Upper lobe of right lung (tissue), 1 donor: ENCODE measurements around the gene AIFM1. TPM values are rescaled to one million over a fixed set of nuclear protein-coding genes. Genes with fewer than 3 reads are reported as not detected.
A peak's percentile ranks its signal among the peaks of the same experiment; 100 is the strongest.

Experiments used
- ATAC-seq: fragments of 200-7000 bp; cut with Tn5 transposase; one replicate; pipeline ENCODE4 v1.9.1; 2020; ENCODE audit warnings: mild to moderate bottlenecking, moderate library complexity
- DNase-seq: peaks from one replicate; pipeline ENCODE4 v3.0.0-alpha.2; 2020
- H3K27ac ChIP-seq: fragments of 200-600 bp; one replicate; pipeline ENCODE4 v1.8.0; 2022
- H3K27me3 ChIP-seq: fragments of 200-600 bp; one replicate; pipeline ENCODE4 v1.8.0; 2022; ENCODE audit warnings: mild to moderate bottlenecking
- H3K36me3 ChIP-seq: fragments of 200-600 bp; one replicate; pipeline ENCODE4 v1.8.0; 2022
- H3K4me1 ChIP-seq: fragments of 200-600 bp; one replicate; pipeline ENCODE4 v1.8.0; 2022
- H3K4me3 ChIP-seq: fragments of 200-600 bp; one replicate; pipeline ENCODE4 v1.8.0; 2022; ENCODE audit warnings: mild to moderate bottlenecking
- H3K9me3 ChIP-seq: fragments of 200-600 bp; one replicate; pipeline ENCODE4 v1.8.0; 2022
- CTCF ChIP-seq: fragments of 200-600 bp; IDR thresholded peaks from one replicate; pipeline ENCODE4 v1.8.0; 2022; ENCODE audit warnings: antibody characterized with exemption
- intact Hi-C: fragments of 100-400 bp; cut with DNase I; formaldehyde crosslinking; loops from one replicate; pipeline ENCODE4 v1.11.0; 2022
- long read RNA-seq: library from polyadenylated mRNA; unstranded; transcript quantifications from one replicate; pipeline ENCODE4 v2.0.0, GENCODE V29; 2021
- total RNA-seq: library from RNA; stranded (reverse); fragmentation: NEBNext Ultra II Directional; extraction: Animal tissue kit (Norgen Biotek cat#: 25700); gene quantifications from one replicate; pipeline ENCODE4 v1.2.1, GENCODE V29; 2021
- donor health status: DM: no; HTN: yes; CAD: no; lungs with severe emphysema.

Gene AIFM1
- total RNA-seq = 23.2 TPM
- long read RNA-seq, transcript AIFM1-201 (16 exons, 2,260 nt) = major isoform, 45 of 51 reads
- long read RNA-seq, partial matches to known transcripts = 3 of 51 reads
- long read RNA-seq, other reads (novel, unspliced or antisense) = 3 of 51 reads

GRCh38 chrX:130165703-130166502 is at the start of gene AIFM1:
Gene AIFM1 (minus strand): TSS chrX:130165841. CDS start chrX:130165656, 185 bp downstream.
- peak; percentile 96 for DNase-seq
- Histone ChIP-seq H3K36me3 (no peaks in the 10 kb centered on the region), H3K9me3 (no peaks in the 10 kb centered on the region), H3K4me1 (peaks cover 13% of the 10 kb centered on the region), H3K4me3 (peak within 1 kb of the TSS; percentile 66), H3K27ac (peak within 1 kb of the TSS; percentile 84), H3K27me3 (no peaks in the 10 kb centered on the region)
- ATAC-seq = peak; percentile 98
- intact Hi-C loops = no loop called here
- TF ChIP-seq CTCF = no peak

- TF ChIP-seq CTCF = no peak
- Histone ChIP-seq H3K27me3 (no peaks in the 10 kb centered on the region), H3K9me3 (no peaks in the 10 kb centered on the region), H3K4me3 (no peak overlapping the region), H3K4me1 (no peaks in the 10 kb centered on the region), H3K27ac (no peak overlapping the region), H3K36me3 (peaks cover 4% of the 10 kb centered on the region)
- intact Hi-C loops = no loop called here
- DNase-seq (no peak), ATAC-seq (no peak)
These were observed 47.7 kb upstream of the AIFM1 start for GRCh38 chrX:130213376-130213775.

DNA sequence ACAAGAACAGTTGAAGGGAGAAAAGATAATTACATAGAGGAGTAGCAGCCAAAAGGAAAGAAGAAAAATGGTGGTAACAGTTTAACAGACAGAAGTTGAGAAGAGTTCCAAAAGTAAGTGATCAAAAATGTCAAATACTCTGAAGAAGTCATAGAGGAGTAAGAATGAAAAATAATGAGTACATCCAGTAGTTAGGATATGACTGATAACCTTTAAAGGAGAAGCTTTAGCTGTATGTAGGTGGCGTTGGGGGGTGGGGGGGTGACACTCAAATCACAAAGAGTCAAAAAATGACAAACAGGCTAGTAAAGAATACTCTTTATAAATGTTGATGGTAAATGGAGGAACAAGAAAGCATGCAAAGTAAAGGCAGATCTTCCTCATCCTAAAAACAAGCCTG is 46.7 kb upstream of the AIFM1 start:
- no peak for DNase-seq
- no peak for TF ChIP-seq CTCF
- H3K36me3 ChIP-seq = peaks cover 4% of the 10 kb centered on the region
- H3K4me3 ChIP-seq = no peak overlapping the region
- H3K27ac ChIP-seq = no peak overlapping the region
- intact Hi-C loops = no loop called here
- no peak for ATAC-seq
- H3K27me3 ChIP-seq = no peaks in the 10 kb centered on the region
- H3K9me3 ChIP-seq = no peaks in the 10 kb centered on the region
- no peaks in the 10 kb centered on the region for H3K4me1 ChIP-seq

DNA sequence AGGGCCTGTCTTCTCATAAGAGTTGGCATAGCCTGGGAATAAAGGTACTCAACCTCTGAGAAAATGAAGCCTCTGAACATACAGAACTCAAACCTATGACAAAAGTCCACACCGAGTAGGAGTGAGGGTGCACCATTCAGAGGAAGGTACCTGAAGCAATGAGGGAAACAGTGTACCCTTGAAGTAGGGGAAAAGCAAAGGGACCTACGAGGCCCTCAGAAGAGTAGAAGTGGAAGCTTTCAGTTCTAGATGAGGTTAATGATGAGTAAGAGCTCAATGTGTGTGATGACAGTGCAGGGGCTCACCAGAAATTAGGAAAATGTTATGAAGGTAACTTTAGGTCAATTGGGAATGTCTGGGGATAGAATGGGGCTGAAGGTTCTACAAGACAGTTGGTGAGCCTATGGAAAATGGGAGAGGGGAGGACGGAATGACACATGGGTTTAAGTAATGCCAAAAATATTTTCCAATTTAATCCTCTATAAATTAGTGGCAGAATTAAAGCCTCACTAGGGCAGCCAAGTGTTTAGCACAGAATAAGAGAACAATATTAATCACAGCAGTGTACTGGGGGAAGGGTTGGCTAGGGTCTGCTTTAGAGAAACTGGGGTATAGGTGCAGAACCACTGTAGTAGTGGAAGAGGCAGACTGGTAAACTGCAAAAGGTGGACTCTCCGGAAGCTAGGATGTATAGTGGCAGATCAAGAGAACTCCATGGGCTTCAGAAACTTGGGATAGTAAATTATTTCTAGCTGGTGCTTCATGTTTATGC is 46.0 kb upstream of the AIFM1 start:
- ATAC-seq (no peak), DNase-seq (no peak)
- H3K27ac ChIP-seq = no peak overlapping the region
- H3K9me3 ChIP-seq = no peaks in the 10 kb centered on the region
- intact Hi-C loops = no loop called here
- peaks cover 4% of the 10 kb centered on the region for H3K36me3 ChIP-seq
- H3K27me3 ChIP-seq = no peaks in the 10 kb centered on the region
- H3K4me3 ChIP-seq = no peak overlapping the region
- no peaks in the 10 kb centered on the region for H3K4me1 ChIP-seq
- no peak for TF ChIP-seq CTCF

- no peak for TF ChIP-seq CTCF
- H3K36me3 ChIP-seq = peaks cover under 1% of the 10 kb centered on the region
- no peaks in the 10 kb centered on the region for H3K4me1 ChIP-seq
- DNase-seq = no peak
- no peaks in the 10 kb centered on the region for H3K27me3 ChIP-seq
- H3K9me3 ChIP-seq = no peaks in the 10 kb centered on the region
- intact Hi-C loops = no loop called here
- ATAC-seq = no peak
- H3K4me3 ChIP-seq = no peak overlapping the region
- H3K27ac ChIP-seq = no peak overlapping the region
These were observed 39.0 kb upstream of the AIFM1 start for GRCh38 chrX:130204647-130205046.
